GM12801 (cell line): ENCODE measurements around the gene CLCN1.

ENCODE experiments used
- TF ChIP-seq, protein P1 (sequence below): IDR thresholded peaks from one replicate; pipeline ENCODE4 v1.5.1; 2011; ENCODE audit warnings: control low read depth; ENCODE audit not compliant: insufficient read length; ENCODE audit errors: extremely low read depth

Gene CLCN1

DNA sequence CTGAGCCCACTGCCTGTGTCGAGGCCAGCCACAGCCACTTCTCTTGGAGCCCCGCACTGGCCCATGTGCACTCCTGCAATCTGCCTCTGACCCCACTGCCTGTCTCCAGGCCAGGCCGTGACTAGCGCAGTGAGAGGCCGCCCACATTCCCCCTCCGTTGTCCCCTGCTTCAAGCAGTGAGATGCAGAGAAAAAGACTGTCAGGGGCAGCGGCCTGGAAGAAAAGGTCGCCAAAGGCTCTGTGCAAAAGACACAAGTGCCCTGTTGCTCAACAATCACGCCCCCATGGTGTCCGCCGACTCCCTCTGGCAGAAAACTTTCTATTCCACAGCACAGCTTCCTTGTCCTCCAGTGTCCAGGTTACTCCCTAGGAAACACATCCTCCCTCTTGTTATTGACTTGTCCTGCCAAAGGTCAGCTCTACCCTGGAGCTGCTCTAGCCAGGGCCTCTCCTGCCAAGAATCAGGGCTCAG is 36.7 kb downstream of the CLCN1 start:
- TF ChIP-seq, protein P1, sequence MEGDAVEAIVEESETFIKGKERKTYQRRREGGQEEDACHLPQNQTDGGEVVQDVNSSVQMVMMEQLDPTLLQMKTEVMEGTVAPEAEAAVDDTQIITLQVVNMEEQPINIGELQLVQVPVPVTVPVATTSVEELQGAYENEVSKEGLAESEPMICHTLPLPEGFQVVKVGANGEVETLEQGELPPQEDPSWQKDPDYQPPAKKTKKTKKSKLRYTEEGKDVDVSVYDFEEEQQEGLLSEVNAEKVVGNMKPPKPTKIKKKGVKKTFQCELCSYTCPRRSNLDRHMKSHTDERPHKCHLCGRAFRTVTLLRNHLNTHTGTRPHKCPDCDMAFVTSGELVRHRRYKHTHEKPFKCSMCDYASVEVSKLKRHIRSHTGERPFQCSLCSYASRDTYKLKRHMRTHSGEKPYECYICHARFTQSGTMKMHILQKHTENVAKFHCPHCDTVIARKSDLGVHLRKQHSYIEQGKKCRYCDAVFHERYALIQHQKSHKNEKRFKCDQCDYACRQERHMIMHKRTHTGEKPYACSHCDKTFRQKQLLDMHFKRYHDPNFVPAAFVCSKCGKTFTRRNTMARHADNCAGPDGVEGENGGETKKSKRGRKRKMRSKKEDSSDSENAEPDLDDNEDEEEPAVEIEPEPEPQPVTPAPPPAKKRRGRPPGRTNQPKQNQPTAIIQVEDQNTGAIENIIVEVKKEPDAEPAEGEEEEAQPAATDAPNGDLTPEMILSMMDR, result no peak

DNA sequence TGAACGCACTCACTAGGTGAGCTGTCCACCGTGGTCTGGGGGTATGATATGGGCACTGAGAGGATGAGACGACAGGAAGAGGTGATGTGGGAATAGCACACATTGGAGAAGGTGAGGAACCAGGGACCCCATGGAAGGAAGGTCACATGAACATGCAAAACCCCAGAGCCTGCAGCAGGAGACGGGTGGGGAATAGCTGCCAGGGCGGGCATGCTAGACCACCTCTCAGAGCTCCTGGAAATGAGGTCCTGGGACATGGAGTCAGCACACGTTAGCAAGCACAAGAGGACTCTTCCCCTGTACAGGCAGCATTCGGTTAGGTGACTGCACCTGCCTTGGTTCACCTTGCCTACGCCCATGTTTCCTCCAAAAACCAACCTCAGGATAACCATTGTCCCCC is 38.5 kb downstream of the CLCN1 start:
- TF ChIP-seq, protein P1, result no peak

DNA sequence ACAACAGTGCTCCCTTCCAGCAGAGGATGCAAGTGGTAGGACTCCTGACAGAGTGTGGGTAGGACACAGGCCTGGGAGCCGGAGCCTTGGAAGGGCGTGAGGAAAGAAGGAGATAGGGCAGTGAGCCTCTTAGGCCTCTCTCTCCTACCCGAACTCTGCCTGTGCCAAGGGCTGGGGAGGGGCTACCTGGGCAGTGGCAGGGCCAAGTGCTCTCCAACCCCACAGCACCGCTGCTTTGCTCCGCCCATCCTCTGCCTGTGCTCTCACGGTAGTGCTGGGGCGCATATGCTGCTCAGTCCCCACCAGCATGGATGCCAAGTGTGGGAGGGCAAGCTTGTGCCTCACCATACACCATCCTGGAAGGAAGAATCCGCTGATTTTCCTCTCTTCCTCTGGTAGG is 39.1 kb downstream of the CLCN1 start:
- TF ChIP-seq, protein P1, result no peak

DNA sequence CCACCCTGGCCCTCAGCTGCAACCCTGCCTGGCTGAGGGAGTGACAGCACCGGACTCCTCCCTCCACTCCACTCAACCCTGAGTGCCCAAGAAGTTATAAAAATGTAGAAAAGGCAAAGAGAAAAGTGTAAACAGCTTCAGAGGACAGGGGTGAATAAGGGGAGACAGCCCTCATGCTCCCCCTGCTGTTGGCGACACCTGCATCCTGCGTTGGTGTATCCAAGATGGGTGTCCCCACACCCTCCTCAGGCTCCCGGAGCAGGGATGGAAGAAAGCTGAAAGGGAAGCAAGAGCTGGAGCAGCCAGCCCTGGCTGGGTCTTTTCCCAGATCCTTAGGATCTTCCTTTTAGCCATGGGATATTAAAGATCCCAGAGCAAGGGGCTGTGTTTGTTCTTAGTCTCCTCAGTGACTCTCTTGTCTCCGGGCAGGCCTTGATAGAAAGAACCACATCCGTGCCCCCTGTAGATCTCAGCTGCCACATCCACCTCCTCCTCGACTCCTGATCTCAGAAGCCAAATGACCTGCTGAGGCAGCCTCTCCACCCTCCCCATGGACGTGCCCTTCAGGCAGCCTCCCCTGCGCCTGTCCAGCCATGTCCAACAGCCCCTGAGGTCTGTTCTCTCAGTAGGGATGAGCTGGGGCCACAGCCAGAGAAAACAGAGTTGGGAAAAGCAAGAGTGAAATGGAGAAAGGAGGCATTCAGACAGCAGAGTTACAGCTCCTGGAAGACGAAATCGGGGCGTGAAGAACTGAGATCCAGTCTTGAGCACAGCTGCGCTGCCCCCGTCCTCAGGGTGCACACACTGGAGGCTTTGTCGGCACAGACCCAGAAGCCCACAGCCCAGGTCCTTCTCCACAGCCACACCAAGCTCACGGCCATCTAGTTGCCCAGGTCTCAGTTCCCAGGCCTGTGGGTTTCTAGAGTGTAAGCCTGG is 39.8 kb downstream of the CLCN1 start:
- TF ChIP-seq, protein P1, result no peak

DNA sequence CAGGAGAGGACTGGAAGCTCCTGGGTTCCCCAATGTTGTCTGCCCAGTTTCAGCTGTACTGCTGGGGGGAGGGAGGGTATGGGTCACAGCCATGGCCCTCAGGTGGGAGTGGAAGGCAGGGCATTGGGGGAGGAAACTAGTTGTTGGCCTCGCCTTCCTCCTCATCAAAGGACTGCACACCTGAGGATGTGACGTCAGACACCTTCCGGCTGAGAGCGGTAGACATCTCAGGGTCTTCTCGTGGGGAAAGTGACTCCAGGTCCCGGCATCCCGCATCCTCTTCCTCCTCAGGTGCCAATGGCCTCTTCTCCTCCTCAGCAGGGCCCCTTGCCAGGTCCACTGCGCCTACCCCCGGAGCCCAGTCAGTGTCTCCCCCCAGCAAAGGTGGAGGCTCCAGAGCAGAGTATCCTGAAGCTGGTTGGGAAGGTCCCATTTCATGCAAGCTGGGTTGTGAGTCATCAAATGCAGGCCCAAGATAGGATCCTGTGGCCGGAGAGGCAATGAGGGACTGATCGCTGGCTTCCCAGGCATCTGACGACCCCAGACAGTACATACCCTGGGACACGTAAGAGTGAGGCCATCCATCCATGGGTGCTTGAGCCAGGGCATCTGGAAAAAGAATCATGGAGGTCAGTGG is 40.6 kb downstream of the CLCN1 start:
- TF ChIP-seq, protein P1, result no peak

DNA sequence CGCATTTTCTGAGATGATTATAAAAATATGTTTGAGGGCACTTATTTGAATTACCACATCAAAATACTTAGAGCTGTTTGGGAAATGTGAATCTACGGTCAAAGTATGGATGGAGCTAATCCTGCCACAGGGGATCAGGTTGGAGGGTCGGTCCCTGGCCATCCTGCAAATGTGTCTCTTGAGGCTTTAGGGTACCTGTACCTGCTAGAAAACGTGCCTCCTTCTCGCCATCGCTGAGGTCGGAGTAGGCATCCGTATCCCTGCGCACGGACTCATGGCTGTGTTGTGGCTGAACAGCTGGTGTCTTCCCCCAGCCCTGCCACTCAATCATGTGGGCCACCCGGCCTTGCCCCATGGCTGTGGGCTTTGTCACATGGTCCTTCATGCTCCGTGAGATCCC is 42.7 kb downstream of the CLCN1 start:
- TF ChIP-seq, protein P1, result no peak

DNA sequence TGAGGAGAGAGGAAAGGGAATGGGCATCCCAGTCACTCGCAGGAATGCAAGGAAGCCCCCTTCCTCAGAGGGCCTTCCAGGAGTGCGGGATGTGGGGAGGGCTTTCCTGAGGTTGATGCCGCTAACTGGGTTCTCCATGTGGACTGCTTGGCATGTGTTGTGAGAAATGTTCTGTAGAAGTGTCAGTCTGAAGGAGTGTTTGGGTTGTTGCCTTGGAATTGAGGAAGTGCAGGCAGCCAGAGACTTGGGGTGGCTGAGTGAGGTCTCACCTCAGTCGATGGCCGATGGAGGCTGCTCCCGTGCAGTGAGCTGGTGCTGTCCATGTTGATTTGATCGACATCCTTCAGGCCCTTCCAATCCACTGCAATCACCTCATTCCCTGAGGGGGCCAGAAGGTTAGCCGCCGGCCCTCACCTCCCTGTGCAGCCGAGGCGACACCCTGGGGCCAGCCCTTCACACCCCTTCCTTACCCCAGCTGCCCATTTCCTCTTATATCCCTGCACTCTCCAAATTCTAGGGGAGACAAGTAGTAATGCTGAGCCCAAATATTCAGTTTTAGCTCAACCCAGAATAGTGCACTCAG is 44.0 kb downstream of the CLCN1 start:
- TF ChIP-seq, protein P1, result no peak
